NCI-H748 (cell line): ENCODE results near the gene KRTAP10-2.
A peak's percentile ranks its signal among the peaks of the same experiment; 100 is the strongest.
"Not testable (repeated sequence)": the region's sequence is repeated elsewhere in the genome, so short reads cannot be mapped to it uniquely, and the experiment has no call there.

ENCODE experiments used
- DNase-seq: peaks from one replicate; lab custom pipeline; 2025; ENCODE audit not compliant: unreplicated experiment; lab: John Stamatoyannopoulos, UW

The KRTAP10-2 gene, protein sequence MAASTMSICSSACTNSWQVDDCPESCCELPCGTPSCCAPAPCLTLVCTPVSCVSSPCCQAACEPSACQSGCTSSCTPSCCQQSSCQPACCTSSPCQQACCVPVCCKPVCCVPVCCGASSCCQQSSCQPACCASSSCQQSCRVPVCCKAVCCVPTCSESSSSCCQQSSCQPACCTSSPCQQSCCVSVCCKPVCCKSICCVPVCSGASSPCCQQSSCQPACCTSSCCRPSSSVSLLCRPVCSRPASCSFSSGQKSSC

GRCh38 chr21:44551340-44551961, at the start of gene KRTAP10-2:
TSS of gene KRTAP10-2 (minus strand) at chr21:44551505. CDS start at chr21:44551458, 47 bp downstream.
- peak; percentile 5 for DNase-seq

- not testable (repeated sequence) for DNase-seq
These were observed 49.8 kb upstream of the KRTAP10-2 start for GRCh38 chr21:44601091-44601490.

DNA sequence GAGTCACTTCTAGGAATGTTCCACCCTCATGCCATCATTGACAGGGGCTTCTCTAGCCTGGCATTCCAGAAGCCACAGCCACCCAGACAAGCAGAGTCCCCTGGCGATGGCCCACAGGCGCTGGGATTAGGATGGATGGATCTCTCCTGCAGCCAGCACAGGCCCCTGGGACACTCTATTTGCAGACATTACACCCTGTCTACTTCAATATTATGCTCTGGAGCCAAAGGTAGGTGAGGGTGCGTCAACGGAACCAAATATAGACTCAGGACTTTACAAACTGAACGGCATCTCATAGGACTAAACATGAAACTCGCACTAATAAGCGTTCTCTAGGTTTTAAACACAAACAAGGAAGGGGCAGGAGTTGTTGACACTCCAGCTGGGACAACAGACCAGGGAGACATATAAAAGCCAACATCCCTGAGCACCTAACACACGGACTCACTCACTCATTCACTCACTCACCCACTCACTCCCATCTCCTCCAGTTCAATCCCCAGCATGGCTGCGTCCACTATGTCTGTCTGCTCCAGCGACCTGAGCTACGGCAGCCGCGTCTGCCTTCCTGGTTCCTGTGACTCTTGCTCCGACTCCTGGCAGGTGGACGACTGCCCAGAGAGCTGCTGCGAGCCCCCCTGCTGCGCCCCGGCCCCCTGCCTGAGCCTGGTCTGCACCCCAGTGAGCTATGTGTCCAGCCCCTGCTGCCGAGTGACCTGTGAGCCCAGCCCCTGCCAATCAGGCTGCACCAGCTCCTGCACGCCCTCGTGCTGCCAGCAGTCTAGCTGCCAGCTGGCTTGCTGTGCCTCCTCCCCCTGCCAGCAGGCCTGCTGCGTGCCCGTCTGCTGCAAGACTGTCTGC, 49.0 kb upstream of the KRTAP10-2 start, which contains the start of gene KRTAP10-7:
Gene KRTAP10-7 (plus strand): TSS at position 480 of the 861 bp plus-strand sequence. CDS start 25 bp downstream, at position 505.
- not testable (repeated sequence) for DNase-seq

DNA sequence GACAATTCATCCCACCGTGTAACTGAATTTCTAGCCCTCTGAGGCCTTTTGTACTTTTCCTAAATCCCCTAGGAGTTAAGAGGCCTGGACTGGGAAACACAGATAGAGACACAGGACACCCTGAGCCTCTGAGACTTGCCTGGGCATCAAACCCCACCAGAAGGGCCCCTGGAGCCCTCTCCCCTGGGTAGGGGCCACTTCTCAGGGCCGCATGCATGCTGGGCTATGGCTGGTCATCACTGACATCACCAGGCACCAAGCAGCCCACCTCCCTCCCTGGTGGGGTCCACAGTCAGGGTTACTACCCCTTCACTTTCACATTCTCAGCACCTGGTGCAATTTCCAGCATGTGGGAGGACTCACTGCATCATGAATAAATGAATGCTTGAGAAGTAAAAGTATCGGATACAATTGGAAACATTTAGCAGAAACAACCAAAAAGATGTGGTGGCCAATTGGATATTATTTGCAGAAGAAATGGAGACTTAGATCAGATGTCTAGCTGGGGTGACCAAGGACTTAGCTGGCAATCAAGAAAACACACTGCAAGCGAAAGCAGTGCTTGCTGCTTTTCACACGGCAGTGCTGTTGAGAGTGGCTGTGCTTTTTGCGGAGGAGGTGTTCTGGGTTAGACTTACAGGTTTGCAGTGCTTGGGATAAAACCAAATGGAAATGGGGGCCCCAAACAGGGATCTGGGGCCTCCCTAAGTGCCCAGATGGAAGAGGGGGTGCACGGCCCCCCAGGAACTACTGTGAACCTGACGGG, 48.1 kb upstream of the KRTAP10-2 start:
- DNase-seq: no peak

DNA sequence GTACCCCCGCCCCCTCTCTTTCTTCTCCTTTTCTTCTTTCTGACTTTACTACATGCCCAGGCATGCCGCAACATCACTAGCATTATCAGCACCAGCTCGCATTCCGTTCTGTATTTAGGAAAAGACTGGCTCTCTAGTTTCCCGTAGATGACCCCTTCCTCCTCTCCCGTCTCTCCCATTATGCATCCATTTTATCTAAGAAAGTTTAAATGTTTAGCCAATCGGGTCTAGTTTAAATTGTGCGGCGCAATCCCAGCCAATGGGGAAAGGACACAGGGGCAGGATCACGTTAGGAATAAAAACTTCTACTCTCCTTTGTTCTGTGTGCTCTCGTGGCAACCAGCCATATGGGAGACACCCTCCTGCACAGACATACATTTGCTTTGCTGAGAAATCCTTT, 46.8 kb upstream of the KRTAP10-2 start:
- DNase-seq: no peak

DNA sequence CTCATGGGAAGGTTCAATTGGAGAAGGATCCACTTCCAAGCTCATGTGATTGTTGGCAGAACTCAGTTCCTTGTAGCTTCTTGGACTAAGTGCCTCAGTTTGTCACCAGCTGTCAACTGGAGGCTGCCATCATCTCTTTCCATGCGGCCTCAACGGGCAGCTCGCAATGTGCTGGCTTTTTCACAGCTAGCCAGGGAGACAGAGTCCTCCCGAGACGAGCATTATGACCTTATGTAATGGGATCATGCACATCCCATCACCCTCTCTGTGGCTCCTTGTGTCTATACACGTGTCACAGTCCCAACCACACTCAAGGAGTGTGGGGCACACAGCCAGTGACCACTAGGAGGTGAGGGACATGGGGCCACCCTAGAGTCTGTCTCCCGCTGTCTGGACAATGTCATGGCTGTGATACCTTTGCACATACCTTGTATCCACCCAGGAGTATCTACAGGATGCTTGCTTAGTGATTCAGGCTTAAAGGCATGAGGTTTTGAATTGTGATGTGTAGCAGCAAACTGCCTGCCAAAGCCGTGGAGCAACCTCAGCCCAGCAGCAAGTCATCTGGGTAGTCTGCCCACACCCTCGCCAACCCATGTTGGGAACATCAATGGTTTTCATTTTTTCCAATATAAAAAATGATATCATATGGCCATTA, 44.9 kb upstream of the KRTAP10-2 start:
- no peak for DNase-seq

DNA sequence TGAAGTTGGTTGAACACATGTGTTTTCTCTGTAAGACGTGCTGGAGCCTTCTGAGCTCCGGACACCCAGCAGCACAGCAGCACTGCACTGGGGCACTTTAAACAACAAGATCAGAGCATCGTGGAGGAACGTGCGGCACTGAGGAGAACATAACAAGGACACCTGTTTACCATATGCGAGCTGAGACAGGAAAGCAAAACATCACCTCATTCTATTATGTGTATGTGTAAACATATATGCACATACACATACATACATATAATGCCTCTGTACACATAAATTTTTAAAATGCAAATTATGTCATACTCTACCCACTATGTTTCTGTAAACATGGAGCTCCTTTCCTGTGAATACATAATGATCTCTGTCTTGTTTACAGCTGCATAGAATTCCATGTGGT, 44.2 kb upstream of the KRTAP10-2 start:
- no peak for DNase-seq

GRCh38 chr21:44594406-44594916, 43.2 kb upstream of the KRTAP10-2 start:
- no peak for DNase-seq

DNA sequence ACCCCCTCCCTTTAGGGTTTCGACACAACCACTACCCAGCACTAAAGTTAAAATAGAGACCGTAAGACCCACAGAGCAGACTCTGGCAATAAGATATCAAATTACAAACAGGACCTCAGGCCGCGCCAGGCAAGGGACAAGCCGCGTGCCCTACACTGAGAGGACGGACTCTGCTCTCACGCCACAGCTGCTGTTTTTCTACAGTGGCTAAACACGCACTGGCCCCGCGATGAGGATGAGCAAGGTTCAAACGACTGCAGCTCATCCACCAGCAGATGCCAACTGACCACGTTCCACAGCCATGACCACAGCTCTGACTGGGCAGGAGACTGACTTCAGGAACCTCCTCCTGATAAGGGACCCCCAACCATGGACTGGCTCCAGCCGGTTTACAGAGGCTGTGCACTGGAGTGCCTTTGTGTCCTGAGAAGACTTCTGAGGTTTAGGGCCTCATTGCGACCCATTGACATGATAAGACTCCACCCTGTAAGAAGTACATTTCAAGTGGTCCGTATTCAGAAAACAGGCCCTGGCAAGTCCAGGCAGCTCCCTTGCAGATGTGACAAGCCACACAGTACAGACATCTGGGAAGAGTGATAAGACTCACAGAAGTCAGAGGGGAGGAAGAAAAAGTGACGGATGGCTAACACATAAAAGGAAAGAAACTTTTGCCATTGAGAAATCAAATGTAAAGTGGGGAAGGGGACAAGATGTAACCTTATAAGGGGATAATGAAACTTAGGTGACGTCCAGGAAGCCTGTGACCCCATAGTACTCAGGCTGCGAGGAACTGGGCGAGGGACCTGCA, 42.5 kb upstream of the KRTAP10-2 start:
- peak; percentile 37 for DNase-seq

DNA sequence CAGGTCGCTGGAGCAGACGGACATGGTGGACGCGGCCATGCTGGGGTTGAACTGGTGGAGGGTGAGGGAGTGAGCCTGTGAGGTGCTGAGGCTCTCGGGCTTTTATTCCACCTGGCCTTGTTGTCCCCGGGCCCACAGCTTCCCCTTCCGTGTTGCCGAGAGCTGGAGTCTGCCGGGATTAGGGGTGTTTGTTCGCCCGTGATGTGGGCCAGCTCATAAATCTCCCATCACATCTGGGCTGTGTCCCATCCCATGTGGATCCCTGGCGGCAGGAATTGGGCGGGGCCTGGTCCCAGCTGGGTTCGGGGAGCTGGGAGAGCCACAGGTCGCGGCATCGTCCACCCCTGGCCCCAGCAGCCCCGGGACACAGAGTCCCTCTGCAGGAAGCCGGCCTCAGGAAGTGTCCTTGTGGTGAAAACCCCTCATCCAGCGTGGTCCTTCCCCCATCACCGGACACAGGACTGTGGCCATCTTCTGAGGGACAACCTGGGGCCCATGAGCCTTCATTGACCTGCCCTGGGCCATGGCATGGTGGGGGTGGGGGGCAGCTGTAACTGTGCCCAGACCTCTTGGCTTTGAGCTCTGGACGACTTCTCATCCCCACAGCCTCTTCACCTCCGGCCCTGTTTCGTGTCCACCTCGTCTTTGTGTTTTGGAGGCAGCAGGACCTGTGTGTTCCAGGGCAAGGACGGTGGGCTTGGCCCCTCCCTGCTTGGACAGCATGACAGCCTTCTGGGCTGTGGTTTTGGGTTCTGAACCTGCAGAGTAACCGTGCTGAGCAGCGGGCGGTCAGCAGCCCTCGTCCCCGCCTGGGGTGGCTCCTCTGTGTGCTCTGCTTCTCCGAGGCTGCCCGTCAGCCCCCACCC, 41.4 kb upstream of the KRTAP10-2 start, which contains the start of gene KRTAP10-6:
Gene KRTAP10-6 (minus strand): TSS at position 60 of the 866 bp plus-strand sequence. CDS start 21 bp downstream, at position 39.
- DNase-seq: no peak

DNA sequence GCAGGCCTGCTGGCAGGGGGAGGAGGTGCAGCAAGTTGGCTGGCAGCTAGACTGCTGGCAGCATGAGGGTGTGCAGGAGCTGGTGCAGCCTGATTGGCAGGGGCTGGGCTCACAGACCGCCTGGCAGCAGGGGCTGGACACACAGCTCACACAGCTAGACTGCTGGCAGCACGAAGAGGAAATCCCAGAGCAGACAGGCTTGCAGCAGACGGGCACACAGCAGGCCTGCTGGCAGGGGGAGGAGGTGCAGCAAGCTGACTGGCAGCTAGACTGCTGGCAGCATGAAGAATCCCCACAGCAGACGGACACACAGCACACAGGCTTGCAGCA, 40.5 kb upstream of the KRTAP10-2 start:
- not testable (repeated sequence) for DNase-seq

GRCh38 chr21:44590897-44591800, 39.8 kb upstream of the KRTAP10-2 start:
- DNase-seq: not testable (repeated sequence)

GRCh38 chr21:44590311-44590721, 39.0 kb upstream of the KRTAP10-2 start:
- no peak for DNase-seq

DNA sequence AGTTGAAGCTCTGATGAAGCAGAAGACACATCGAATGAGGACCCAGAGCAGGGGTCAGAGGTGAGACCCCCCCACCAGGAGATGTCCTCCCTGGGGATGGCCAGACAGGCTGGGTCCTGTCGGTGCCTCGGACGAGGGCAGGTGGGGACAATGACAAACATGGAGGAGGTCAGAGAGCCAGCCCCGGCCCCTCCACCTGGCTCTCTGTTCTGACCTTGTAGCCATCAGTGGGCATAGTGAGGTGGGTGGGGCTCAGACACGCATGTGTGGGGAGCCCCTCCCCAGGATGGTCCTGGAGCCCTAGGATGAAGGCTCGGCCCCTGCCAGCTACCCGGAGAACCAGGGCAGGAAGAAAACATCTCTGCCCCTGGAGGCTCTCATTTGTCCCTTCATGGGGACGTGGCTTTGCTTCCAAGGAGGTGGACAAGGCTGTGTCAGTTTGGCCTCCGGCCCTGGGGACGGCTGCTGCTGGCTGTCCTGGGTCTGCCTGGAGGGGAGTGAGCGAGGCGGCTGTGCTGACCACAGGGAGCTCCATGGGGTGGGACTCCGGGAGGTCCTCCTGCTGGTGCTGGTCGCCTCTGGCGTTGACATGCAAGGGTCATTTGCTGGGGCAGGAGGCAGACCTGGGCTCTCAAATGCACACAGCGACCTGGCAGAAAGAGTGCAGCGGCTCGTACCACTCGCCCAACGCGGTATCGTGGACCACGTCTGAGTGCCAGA, 38.4 kb upstream of the KRTAP10-2 start:
- DNase-seq: no peak

- DNase-seq: no peak
These were observed 37.8 kb upstream of the KRTAP10-2 start for GRCh38 chr21:44589094-44589493.

GRCh38 chr21:44585892-44586291, 34.6 kb upstream of the KRTAP10-2 start:
- no peak for DNase-seq

DNA sequence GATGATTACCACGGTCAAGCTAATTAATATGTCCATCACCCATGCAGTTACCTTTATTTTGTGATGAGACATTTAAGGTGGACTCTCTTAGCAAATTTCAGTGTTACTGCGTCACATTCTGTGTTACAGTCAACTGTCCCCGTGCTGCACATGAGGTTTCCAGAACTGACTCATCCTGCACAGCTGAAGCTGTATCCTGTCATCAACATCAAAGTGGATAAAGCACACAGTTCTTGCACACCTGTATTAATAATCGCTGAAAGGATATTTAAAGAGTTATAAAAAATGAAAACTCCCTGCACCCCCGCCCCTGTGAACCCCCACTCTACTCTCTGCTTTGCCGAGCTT, 32.5 kb upstream of the KRTAP10-2 start:
- peak; percentile 61 for DNase-seq
